Thyroid gland (tissue), 4 donors: ENCODE measurements around the gene NPM1. TPM values are rescaled to one million over a fixed set of nuclear protein-coding genes. Genes with fewer than 3 reads are reported as not detected.
"Not testable (repeated sequence)": the region's sequence is repeated elsewhere in the genome, so short reads cannot be mapped to it uniquely, and the experiment has no call there.

Experiments
- DNase-seq, 2 donors: peaks; one replicate each; pipeline ENCODE4 v3.0.0-alpha.2; 2019
- H3K27ac ChIP-seq, 3 donors: fragments of 200-600 bp; sonication (generic); 1 replicate in 2 of 3; 2 replicates in 1 of 3; pipeline ENCODE4 v1.5.1; 2016 to 2019; ENCODE audit warnings: mild to moderate bottlenecking in 1 of 3, moderate library complexity in 1 of 3
- H3K27me3 ChIP-seq: fragments of 200-600 bp; sonication (generic); one replicate; pipeline ENCODE4 v1.5.1; 2019
- H3K36me3 ChIP-seq, 2 donors: fragments of 200-600 bp; sonication (generic); one replicate each; pipeline ENCODE4 v1.5.1; 2016 to 2019
- H3K4me1 ChIP-seq, 2 donors: fragments of 200-600 bp; sonication (generic); one replicate each; pipeline ENCODE4 v1.5.1; 2017 to 2019
- H3K4me3 ChIP-seq, 3 donors: fragments of 200-600 bp; sonication (generic); replicated peaks in 1 of 3; 1 replicate in 2 of 3; 2 replicates in 1 of 3; pipeline ENCODE4 v1.5.1; 2016; ENCODE audit warnings: mild to moderate bottlenecking in 1 of 3
- H3K9me3 ChIP-seq: fragments of 200-600 bp; sonication (generic); one replicate; pipeline ENCODE4 v1.5.1; 2017
- CTCF ChIP-seq, 6 experiments: fragments of 200-600 bp in 3 of 6; fragments of 450-650 bp in 3 of 6; sonication (generic) in 3 of 6; IDR thresholded peaks; one replicate each; pipeline ENCODE4 v1.5.1; 2016 to 2019; ENCODE audit warnings: antibody characterized with exemption in 6 of 6, mild to moderate bottlenecking in 2 of 6, inconsistent platforms in 1 of 6, moderate library complexity in 1 of 6
- POLR2A ChIP-seq, 2 donors: fragments of 450-650 bp; IDR thresholded peaks; one replicate each; pipeline ENCODE4 v1.6.1; 2017; ENCODE audit warnings: antibody characterized with exemption in 2 of 2, mild to moderate bottlenecking in 2 of 2, moderate library complexity in 1 of 2
- WGBS, 2 donors: methylation state at CpG; one replicate each; pipeline ENCODE4 v1.1.5; 2017; 5-methylcytosine and 5-hydroxymethylcytosine counted together
- intact Hi-C: fragments of 100-400 bp; cut with DNase I; formaldehyde crosslinking; loops from one replicate; pipeline ENCODE4 v1.15.1; 2023
- total RNA-seq, 4 donors: library from RNA; depleted of rRNA; stranded (reverse); fragments of >200 nt; gene quantifications; one replicate each; pipeline ENCODE4 v1.2.3, GENCODE V29; 2016

The NPM1 gene
- total RNA-seq, 4 donors from 2014 or later: 455 to 777 (median 561) TPM

- H3K4me1 ChIP-seq: no peaks in the 10 kb centered on the region
- H3K27ac ChIP-seq: no peak overlapping the region
- 93 to 96% methylated on average over 4 of the region's 4 CpGs for WGBS, 2 donors
- H3K4me3 ChIP-seq: no peak overlapping the region
- H3K27me3 ChIP-seq: no peaks in the 10 kb centered on the region
- intact Hi-C loops: no loop called here
- TF ChIP-seq CTCF (IDR thresholded peaks at IDR 0.05) (no peak), POLR2A (IDR thresholded peaks at IDR 0.05) (no peak)
- no peaks in the 10 kb centered on the region for H3K9me3 ChIP-seq
- DNase-seq: no peak
- no peaks in the 10 kb centered on the region for H3K36me3 ChIP-seq
Observed at GRCh38 chr5:171369898-171370297, 17.8 kb upstream of the NPM1 start.

DNA sequence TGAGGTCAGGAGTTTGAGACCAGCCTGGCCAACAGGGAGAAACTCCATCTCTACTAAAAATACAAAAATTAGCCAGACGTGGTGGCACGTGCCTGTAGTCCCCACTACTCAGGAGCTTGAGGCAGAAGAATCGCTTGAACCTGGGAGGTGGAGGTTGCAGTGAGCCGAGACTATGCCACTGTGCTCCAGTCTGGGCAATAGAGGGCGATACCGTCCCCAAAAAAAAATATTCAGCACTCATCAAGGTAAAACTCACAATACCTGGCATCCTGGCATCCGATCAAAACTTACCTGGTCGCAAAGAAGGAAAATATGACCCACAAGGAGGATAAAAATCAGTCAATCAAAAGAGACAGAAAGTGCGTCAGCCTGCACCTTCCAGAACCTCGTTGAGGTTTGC is 16.8 kb upstream of the NPM1 start:
- H3K9me3 ChIP-seq, H3K27me3 ChIP-seq, H3K4me1 ChIP-seq, H3K27ac ChIP-seq, H3K4me3 ChIP-seq, intact Hi-C loops, DNase-seq, H3K36me3 ChIP-seq: not testable (repeated sequence)
- TF ChIP-seq CTCF (IDR thresholded peaks at IDR 0.05): peak in 1 of 6 experiments; percentile 13
- 35 to 40% methylated on average over 10 of the region's 10 CpGs for WGBS, 2 donors

DNA sequence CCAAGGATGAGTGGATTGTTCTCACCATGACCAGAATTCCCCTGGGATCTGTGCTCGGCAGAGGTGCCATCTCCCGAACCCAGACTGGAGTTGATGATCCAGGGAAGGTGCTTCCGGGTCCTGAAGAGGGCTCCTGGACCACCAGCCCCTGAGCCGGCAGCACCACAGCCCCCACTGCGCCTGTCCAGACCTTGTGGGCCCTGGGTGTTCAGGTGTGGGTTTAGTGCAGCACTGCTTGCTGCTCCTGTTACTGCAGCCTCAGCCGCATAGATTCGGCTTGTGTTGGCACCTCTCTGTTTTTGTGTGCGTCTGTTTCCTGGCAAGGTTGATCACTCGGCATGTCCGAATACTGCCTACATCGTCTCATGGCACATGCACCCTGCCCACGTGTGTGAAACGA is 16.3 kb upstream of the NPM1 start:
- H3K36me3 ChIP-seq: no peaks in the 10 kb centered on the region
- H3K9me3 ChIP-seq: no peaks in the 10 kb centered on the region
- no peak for TF ChIP-seq POLR2A (IDR thresholded peaks at IDR 0.05)
- H3K4me1 ChIP-seq: no peaks in the 10 kb centered on the region
- intact Hi-C loops: no loop called here
- WGBS, 2 donors: 84 to 89% methylated on average over 10 to 13 of the region's 13 CpGs
- H3K27me3 ChIP-seq: no peaks in the 10 kb centered on the region
- DNase-seq: no peak
- no peak overlapping the region for H3K4me3 ChIP-seq
- H3K27ac ChIP-seq: no peak overlapping the region

DNA sequence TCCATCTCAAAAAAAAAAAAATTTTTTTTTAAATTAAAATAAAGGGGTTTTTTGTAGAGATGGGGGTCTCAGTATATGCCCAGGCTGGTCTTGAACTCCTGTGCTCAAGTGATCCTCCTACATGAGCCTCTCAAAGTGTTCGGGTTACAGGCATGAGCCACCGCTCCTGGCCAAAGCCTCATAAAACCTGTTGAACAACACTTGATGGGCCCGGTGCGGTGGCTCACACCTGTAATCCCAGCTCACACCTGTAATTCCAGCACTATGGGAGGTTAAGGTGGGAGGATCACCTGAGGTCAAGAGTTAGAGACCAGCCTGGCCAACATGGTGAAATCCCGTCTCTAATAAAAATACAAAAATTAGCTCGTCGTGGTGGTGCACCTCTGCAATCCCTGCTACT is 7.7 kb upstream of the NPM1 start:
- WGBS, 2 donors: 82% methylated on average over 7 of the region's 7 CpGs
- intact Hi-C loops: no loop called here
- TF ChIP-seq CTCF (IDR thresholded peaks at IDR 0.05) (no peak), POLR2A (IDR thresholded peaks at IDR 0.05) (no peak)

GRCh38 chr5:171384416-171384815 is 3.2 kb upstream of the NPM1 start:
- WGBS, 2 donors: 84 to 85% methylated on average over 9 of the region's 9 CpGs
- intact Hi-C loops, DNase-seq, H3K9me3 ChIP-seq, H3K36me3 ChIP-seq, H3K4me3 ChIP-seq, H3K27ac ChIP-seq, H3K27me3 ChIP-seq: not testable (repeated sequence)
- peaks cover 2 to 13% of the 10 kb centered on the region in 2 donors for H3K4me1 ChIP-seq

More for the DNA sequence above, 7.7 kb upstream of the NPM1 start:
- no peak overlapping the region for H3K27ac ChIP-seq
- no peaks in the 10 kb centered on the region for H3K9me3 ChIP-seq
- no peaks in the 10 kb centered on the region for H3K27me3 ChIP-seq
- no peaks in the 10 kb centered on the region for H3K4me1 ChIP-seq
- no peaks in the 10 kb centered on the region for H3K36me3 ChIP-seq
- DNase-seq: no peak
- H3K4me3 ChIP-seq: no peak overlapping the region

DNA sequence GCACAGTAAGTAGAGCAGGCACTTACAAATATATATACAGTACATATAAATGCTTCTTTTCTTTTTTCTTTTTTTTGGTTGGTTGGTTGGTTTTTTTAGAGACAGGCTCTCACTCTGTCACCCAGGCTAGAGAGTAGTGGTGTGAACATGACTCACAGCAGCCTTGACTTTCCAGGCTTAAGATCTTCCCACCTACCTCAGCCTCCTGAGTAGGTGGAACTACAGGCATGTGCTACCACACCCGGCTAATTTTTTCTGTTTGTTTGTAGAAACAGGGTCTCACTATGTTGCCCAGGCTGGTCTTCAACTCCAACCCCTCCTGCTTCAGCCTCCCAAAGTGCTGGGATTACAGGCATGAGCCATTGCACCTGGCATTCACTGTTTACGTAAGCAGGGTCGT is 2.6 kb upstream of the NPM1 start:
- H3K36me3 ChIP-seq, H3K4me3 ChIP-seq, DNase-seq, H3K27ac ChIP-seq, intact Hi-C loops, H3K9me3 ChIP-seq, H3K27me3 ChIP-seq: not testable (repeated sequence)
- H3K4me1 ChIP-seq: peaks cover 6 to 16% of the 10 kb centered on the region in 2 donors
- WGBS, 2 donors: 81 to 87% methylated on average over 3 of the region's 3 CpGs
